Measurements from ENCODE around the gene CGA. TPM values are rescaled to one million over a fixed set of nuclear protein-coding genes. Genes with fewer than 3 reads are reported as not detected.

Gene CGA
- polyA plus RNA-seq, 2 of the 4 experiments (the other 2 are of a cell fraction), result not detected

DNA sequence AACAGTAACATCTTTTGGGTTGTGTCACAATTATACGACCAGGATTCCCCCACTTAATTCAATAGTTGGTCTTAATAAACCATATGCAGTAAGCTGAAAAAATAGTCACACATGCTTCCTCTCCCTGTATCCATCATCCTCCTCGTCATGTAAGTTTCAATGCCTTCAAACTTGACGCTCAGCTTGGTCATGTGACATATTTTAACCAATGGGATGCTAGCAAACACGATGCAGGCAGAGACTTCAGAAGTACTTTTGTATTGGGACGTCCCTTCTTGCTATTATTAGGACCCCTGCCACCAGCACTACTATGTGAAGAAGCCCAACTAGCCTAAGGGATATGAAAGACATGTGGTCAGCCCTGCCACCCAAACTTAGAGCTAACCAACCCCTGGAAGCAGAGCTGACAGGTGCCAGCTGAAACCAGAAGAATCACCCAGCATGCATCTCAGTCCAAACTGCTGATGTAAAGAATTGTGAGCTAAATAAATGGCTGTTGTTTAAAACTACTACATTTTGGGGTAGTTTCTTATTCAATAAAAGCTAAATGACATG, 49.3 kb downstream of the CGA start:
- ATAC-seq, result no peak
- POLR2A ChIA-PET, result no interaction called here
- no peak for FAIRE-seq
- TF ChIP-seq, protein P1, sequence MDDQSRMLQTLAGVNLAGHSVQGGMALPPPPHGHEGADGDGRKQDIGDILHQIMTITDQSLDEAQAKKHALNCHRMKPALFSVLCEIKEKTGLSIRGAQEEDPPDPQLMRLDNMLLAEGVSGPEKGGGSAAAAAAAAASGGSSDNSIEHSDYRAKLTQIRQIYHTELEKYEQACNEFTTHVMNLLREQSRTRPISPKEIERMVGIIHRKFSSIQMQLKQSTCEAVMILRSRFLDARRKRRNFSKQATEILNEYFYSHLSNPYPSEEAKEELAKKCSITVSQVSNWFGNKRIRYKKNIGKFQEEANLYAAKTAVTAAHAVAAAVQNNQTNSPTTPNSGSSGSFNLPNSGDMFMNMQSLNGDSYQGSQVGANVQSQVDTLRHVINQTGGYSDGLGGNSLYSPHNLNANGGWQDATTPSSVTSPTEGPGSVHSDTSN (IDR thresholded peaks at IDR 0.05), result no peak
- TF ChIP-seq ZSCAN20 (CRISPR knock-in tag; IDR thresholded peaks at IDR 0.05) (no peak), TFCP2L1 (CRISPR knock-in tag; IDR thresholded peaks at IDR 0.05) (no peak), ZNF302 (CRISPR knock-in tag; IDR thresholded peaks at IDR 0.05) (no peak), HES2 (IDR thresholded peaks at IDR 0.05) (no peak), CBX2 (IDR thresholded peaks at IDR 0.05; ENCODE audit: borderline replicate concordance, low read depth) (no peak), CHD2 (IDR thresholded peaks at IDR 0.05; ENCODE audit: low read length, partially characterized antibody) (no peak), CBX8 (IDR thresholded peaks at IDR 0.05) (no peak), ATOH8 (CRISPR knock-in tag; IDR thresholded peaks at IDR 0.05; ENCODE audit: low read depth) (no peak), TP53 (CRISPR knock-in tag; IDR thresholded peaks at IDR 0.05) (no peak), ESRRA (IDR thresholded peaks at IDR 0.05; ENCODE audit: borderline replicate concordance, low read length) (no peak), EHF (CRISPR knock-in tag; IDR thresholded peaks at IDR 0.05) (no peak)
- TF ChIP-seq, protein P2, sequence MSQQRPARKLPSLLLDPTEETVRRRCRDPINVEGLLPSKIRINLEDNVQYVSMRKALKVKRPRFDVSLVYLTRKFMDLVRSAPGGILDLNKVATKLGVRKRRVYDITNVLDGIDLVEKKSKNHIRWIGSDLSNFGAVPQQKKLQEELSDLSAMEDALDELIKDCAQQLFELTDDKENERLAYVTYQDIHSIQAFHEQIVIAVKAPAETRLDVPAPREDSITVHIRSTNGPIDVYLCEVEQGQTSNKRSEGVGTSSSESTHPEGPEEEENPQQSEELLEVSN (IDR thresholded peaks at IDR 0.05; ENCODE audit: borderline replicate concordance, low read depth), result no peak
- no peak overlapping the region for H3K27ac ChIP-seq
- no peaks in the 10 kb centered on the region for H3K4me1 ChIP-seq
- peak in 1 of 2 experiments; percentile 1 for DNase-seq (ENCODE audit: low read depth in 1 of 2, low spot score in 1 of 2)
- no peak overlapping the region for H3K4me3 ChIP-seq
- H3K9me3 ChIP-seq, result no peaks in the 10 kb centered on the region
- CTCF ChIA-PET, result interaction anchor here (1.8 kb wide), 1 partner anchor 16 kb away, joined by 4 read pairs; no protein-coding TSS in a partner anchor
- no peak overlapping the region for H3K4me2 ChIP-seq
- 0% methylated on average over 4 of the region's 5 CpGs for WGBS (ENCODE audit: missing lambda C conversion rate)

DNA sequence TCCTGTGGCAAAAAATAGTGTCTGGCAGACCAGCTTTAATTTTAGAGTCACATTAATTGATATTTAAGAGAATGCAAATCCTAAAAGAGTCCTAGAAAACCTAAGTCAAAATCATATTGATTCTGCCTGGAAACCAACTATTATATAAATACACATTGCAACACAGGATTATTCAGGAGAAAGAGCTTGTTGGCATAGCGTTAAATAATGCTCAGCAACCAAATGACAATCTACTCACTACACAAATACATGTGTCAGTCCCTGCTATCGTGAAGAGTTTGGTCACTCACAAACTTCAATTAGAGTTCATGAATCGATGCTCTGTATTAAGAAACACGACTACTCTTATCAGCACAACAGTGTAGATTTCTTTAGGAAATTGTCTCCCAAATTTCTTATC, 54.2 kb downstream of the CGA start:
- DNase-seq (ENCODE audit: low read depth in 1 of 2, low spot score in 1 of 2), result no peak
- H3K4me1 ChIP-seq, result no peaks in the 10 kb centered on the region
- no peak for FAIRE-seq
- H3K4me2 ChIP-seq, result no peak overlapping the region
- H3K9me3 ChIP-seq, result no peaks in the 10 kb centered on the region
- H3K27ac ChIP-seq, result no peak overlapping the region
- TF ChIP-seq EHF (CRISPR knock-in tag; IDR thresholded peaks at IDR 0.05) (no peak), MAFK (IDR thresholded peaks at IDR 0.05; ENCODE audit: partially characterized antibody) (no peak), JUN (IDR thresholded peaks at IDR 0.05) (no peak), NPAS2 (CRISPR knock-in tag; IDR thresholded peaks at IDR 0.05; ENCODE audit: borderline replicate concordance) (no peak), FOSL2 (IDR thresholded peaks at IDR 0.05) (no peak), FOSL2 (CRISPR knock-in tag; IDR thresholded peaks at IDR 0.05) (no peak), FOXS1 (CRISPR knock-in tag; IDR thresholded peaks at IDR 0.05) (no peak), ZFP36 (IDR thresholded peaks at IDR 0.05; ENCODE audit: borderline replicate concordance, partially characterized antibody) (no peak), MAZ (IDR thresholded peaks at IDR 0.05; ENCODE audit: borderline replicate concordance, low read depth, low read length) (no peak), ZNF302 (CRISPR knock-in tag; IDR thresholded peaks at IDR 0.05) (no peak), EP300 (IDR thresholded peaks at IDR 0.05) (no peak), HEYL (CRISPR knock-in tag; IDR thresholded peaks at IDR 0.05) (no peak), ESRRA (IDR thresholded peaks at IDR 0.05; ENCODE audit: borderline replicate concordance, low read length) (no peak), MYC (IDR thresholded peaks at IDR 0.05; ENCODE audit: borderline replicate concordance, low read length) (no peak), USF2 (IDR thresholded peaks at IDR 0.05) (no peak), ZC3H11A (IDR thresholded peaks at IDR 0.05) (no peak), PHF8 (IDR thresholded peaks at IDR 0.05; ENCODE audit: borderline replicate concordance, low read depth) (no peak), HOXB13 (CRISPR knock-in tag; IDR thresholded peaks at IDR 0.05; ENCODE audit: low read depth) (no peak)
- TF ChIP-seq, protein P3, sequence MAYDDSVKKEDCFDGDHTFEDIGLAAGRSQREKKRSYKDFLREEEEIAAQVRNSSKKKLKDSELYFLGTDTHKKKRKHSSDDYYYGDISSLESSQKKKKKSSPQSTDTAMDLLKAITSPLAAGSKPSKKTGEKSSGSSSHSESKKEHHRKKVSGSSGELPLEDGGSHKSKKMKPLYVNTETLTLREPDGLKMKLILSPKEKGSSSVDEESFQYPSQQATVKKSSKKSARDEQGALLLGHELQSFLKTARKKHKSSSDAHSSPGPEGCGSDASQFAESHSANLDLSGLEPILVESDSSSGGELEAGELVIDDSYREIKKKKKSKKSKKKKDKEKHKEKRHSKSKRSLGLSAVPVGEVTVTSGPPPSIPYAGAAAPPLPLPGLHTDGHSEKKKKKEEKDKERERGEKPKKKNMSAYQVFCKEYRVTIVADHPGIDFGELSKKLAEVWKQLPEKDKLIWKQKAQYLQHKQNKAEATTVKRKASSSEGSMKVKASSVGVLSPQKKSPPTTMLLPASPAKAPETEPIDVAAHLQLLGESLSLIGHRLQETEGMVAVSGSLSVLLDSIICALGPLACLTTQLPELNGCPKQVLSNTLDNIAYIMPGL (CRISPR knock-in tag; IDR thresholded peaks at IDR 0.05; ENCODE audit: borderline replicate concordance), result no peak
- H3K4me3 ChIP-seq, result no peak overlapping the region
- ChIA-PET POLR2A (no interaction called here), CTCF (no interaction called here)
- 0% methylated on average over 4 of the region's 4 CpGs for WGBS (ENCODE audit: missing lambda C conversion rate)
- no peak for ATAC-seq

Measured in A549 (cell line).